PC-3 (cell line): ENCODE data around the gene MPZL3. TPM values are rescaled to one million over a fixed set of nuclear protein-coding genes. Genes with fewer than 3 reads are reported as not detected.

ENCODE experiments used
- ATAC-seq: fragments of 200-7000 bp; cut with Tn5 transposase; 2 replicates; pipeline ENCODE4 v1.9.1; 2020; ENCODE audit warnings: mild to moderate bottlenecking, moderate library complexity
- BruUV-seq: library from RNA; stranded (reverse); fragments of 400-500 nt; replicated peaks from 2 replicates; lab custom pipeline; 2021; lab: Mats Ljungman, UMichigan
- CTCF ChIA-PET: fragments of 300-600 bp; sonication (Branson Sonifier 250); formaldehyde crosslinking; loops from one replicate; lab custom pipeline; 2022; ENCODE audit warnings: antibody characterized with exemption; lab: Charles Lee
- POLR2A ChIA-PET: fragments of 300-600 bp; sonication (Branson Sonifier 250); formaldehyde crosslinking; loops from one replicate; lab custom pipeline; 2022; ENCODE audit warnings: antibody characterized with exemption; ENCODE audit not compliant: unreplicated experiment; lab: Charles Lee
- DNase-seq: peaks from one replicate; pipeline ENCODE4 v3.0.0-alpha.2; 2015
- H2AFZ ChIP-seq: fragments of 300-600 bp; sonication (generic); 2 replicates; pipeline ENCODE4 v1.6.0; 2016; ENCODE audit warnings: antibody characterized with exemption, low read length
- H3F3A ChIP-seq: fragments of 300-600 bp; sonication (generic); one replicate; pipeline ENCODE4 v1.6.0; 2017; ENCODE audit warnings: antibody characterized with exemption, low read length, control low read depth, mild to moderate bottlenecking; ENCODE audit not compliant: unreplicated experiment
- H3K27ac ChIP-seq: fragments of 300-600 bp; sonication (generic); 2 replicates; pipeline ENCODE4 v1.5.1; 2016; ENCODE audit warnings: mild to moderate bottlenecking, low read length
- H3K27me3 ChIP-seq: fragments of 300-600 bp; sonication (generic); 2 replicates; pipeline ENCODE4 v1.6.1; 2016; ENCODE audit warnings: low read length, mixed read lengths
- H3K36me3 ChIP-seq: fragments of 300-600 bp; sonication (generic); 2 replicates; pipeline ENCODE4 v1.6.1; 2016; ENCODE audit warnings: low read depth, mixed run types, low read length, mixed read lengths
- H3K4me1 ChIP-seq: fragments of 300-600 bp; sonication (generic); 2 replicates; pipeline ENCODE4 v1.5.1; 2016; ENCODE audit warnings: low read length; ENCODE audit not compliant: insufficient read depth
- H3K4me2 ChIP-seq: fragments of 300-600 bp; sonication (generic); 2 replicates; pipeline ENCODE4 v1.6.0; 2016; ENCODE audit warnings: low read length
- H3K4me3 ChIP-seq: fragments of 300-600 bp; sonication (generic); 2 replicates; pipeline ENCODE4 v1.5.1; 2016; ENCODE audit warnings: mild to moderate bottlenecking, low read length, mixed read lengths
- H3K79me2 ChIP-seq: fragments of 300-600 bp; sonication (generic); 2 replicates; pipeline ENCODE4 v1.6.1; 2017; ENCODE audit warnings: low read length, mixed read lengths
- H3K9ac ChIP-seq: fragments of 300-600 bp; sonication (generic); 2 replicates; pipeline ENCODE4 v1.6.0; 2016; ENCODE audit warnings: mild to moderate bottlenecking, low read length
- H3K9me2 ChIP-seq: fragments of 300-600 bp; sonication (generic); replicated peaks from 2 replicates; pipeline ENCODE4 v1.6.1; 2016; ENCODE audit warnings: mixed run types, low read length, mixed read lengths
- H3K9me3 ChIP-seq: fragments of 300-600 bp; sonication (generic); 2 replicates; pipeline ENCODE4 v1.6.1; 2016; ENCODE audit warnings: low read length, mixed read lengths
- H4K20me1 ChIP-seq: fragments of 300-600 bp; sonication (generic); 2 replicates; pipeline ENCODE4 v1.6.1; 2016; ENCODE audit warnings: low read length, mixed read lengths
- EZH2 ChIP-seq: fragments of 300-600 bp; sonication (generic); IDR thresholded peaks from one replicate; pipeline ENCODE4 v1.6.1; 2017; ENCODE audit warnings: antibody characterized with exemption, mild to moderate bottlenecking, low read length; ENCODE audit not compliant: unreplicated experiment
- EZH2phosphoT487 ChIP-seq: fragments of 300-600 bp; sonication (generic); IDR thresholded peaks from 2 replicates; pipeline ENCODE4 v1.6.1; 2018; ENCODE audit warnings: mild to moderate bottlenecking, antibody characterized with exemption, low read length, borderline replicate concordance
- intact Hi-C: fragments of 100-400 bp; cut with micrococcal nuclease; formaldehyde crosslinking; loops from 2 replicates; pipeline ENCODE4 v1.9.0; 2023
- total RNA-seq: library from RNA; depleted of rRNA; stranded (reverse); fragments of >200 nt; gene quantifications from 2 replicates; pipeline ENCODE4 v1.2.3, GENCODE V29; 2014
- TF ChIP-seq, protein P1 (sequence below): fragments of 300-600 bp; sonication (generic); conservative IDR thresholded peaks from 2 replicates; pipeline ENCODE4 v1.5.1; 2017; ENCODE audit warnings: antibody characterized with exemption, low read depth, mild to moderate bottlenecking, low read length

The MPZL3 gene
- total RNA-seq, 1 experiment from 2014 or later: 7.0 TPM

DNA sequence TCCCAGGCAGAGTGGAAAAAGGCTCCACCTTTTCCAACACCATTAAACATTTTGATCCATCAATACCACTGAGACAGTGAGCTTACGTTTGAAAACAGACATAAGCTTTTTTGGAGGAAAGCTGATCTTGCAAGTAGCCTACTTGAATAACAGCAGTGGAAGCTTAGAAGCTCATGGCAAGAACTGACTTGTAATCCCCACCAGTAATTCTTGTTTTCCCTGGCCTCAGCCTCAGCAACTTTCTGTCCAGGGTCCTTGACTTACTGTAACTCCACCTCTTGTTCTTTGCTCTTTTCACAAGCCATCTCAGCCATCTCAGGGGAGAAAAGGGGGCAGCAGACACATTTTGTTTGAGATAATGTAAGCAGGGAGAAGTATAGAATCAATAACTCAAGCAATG is 24.3 kb upstream of the MPZL3 start:
- Histone ChIP-seq H3K4me2 (peak overlapping the region; percentile 74), H4K20me1 (no peaks in the 10 kb centered on the region), H3K9me2 (no peaks in the 10 kb centered on the region), H3F3A (no peaks in the 10 kb centered on the region), H3K27me3 (no peaks in the 10 kb centered on the region), H3K4me3 (no peak overlapping the region), H2AFZ (no peak overlapping the region), H3K27ac (peak overlapping the region; percentile 66), H3K9ac (no peak overlapping the region), H3K4me1 (peaks cover 43% of the 10 kb centered on the region), H3K79me2 (no peaks in the 10 kb centered on the region), H3K9me3 (no peaks in the 10 kb centered on the region), H3K36me3 (no peaks in the 10 kb centered on the region)
- no peak for DNase-seq
- ChIA-PET CTCF (interaction anchor here (0.5 to 0.7 kb wide), 2 partner anchors 78 to 96 kb away, joined by 3 to 6 read pairs; no protein-coding TSS in a partner anchor), POLR2A (interaction anchor here (0.5 kb wide), 1 partner anchor 87 kb away, joined by 3 read pairs; no protein-coding TSS in a partner anchor)
- no TSS peak for BruUV-seq
- TF ChIP-seq, protein P1, sequence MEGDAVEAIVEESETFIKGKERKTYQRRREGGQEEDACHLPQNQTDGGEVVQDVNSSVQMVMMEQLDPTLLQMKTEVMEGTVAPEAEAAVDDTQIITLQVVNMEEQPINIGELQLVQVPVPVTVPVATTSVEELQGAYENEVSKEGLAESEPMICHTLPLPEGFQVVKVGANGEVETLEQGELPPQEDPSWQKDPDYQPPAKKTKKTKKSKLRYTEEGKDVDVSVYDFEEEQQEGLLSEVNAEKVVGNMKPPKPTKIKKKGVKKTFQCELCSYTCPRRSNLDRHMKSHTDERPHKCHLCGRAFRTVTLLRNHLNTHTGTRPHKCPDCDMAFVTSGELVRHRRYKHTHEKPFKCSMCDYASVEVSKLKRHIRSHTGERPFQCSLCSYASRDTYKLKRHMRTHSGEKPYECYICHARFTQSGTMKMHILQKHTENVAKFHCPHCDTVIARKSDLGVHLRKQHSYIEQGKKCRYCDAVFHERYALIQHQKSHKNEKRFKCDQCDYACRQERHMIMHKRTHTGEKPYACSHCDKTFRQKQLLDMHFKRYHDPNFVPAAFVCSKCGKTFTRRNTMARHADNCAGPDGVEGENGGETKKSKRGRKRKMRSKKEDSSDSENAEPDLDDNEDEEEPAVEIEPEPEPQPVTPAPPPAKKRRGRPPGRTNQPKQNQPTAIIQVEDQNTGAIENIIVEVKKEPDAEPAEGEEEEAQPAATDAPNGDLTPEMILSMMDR: no peak
- TF ChIP-seq EZH2phosphoT487 (no peak), EZH2 (no peak)
- intact Hi-C loops: no loop called here
- no peak for ATAC-seq

DNA sequence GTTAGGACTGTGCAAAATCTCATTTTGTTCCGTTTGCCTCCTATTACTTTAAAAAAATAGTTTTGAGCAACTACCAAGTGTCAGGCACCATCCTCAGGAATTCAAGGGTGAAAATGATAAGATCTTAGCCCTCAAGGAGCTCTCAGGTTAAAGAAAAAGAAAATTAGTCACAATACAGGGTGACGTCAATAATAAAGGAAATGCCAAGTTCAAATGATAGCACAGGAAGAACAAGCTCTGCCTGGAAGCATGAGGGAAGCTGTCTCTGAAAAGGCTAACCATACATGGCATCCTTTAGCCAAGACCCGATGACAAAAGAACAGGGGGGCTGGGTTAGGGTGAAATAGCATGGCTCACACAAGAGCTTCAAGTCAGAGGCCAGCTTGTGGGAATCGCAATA is 23.0 kb upstream of the MPZL3 start:
- H4K20me1 ChIP-seq: no peaks in the 10 kb centered on the region
- no peaks in the 10 kb centered on the region for H3K9me2 ChIP-seq
- ATAC-seq (peak; percentile 37), DNase-seq (peak; percentile 94)
- H2AFZ ChIP-seq: no peak overlapping the region
- H3F3A ChIP-seq: no peaks in the 10 kb centered on the region
- no peaks in the 10 kb centered on the region for H3K9me3 ChIP-seq
- H3K36me3 ChIP-seq: no peaks in the 10 kb centered on the region
- intact Hi-C loops: no loop called here
- peak overlapping the region; percentile 66 for H3K27ac ChIP-seq
- H3K79me2 ChIP-seq: no peaks in the 10 kb centered on the region
- BruUV-seq: no TSS peak
- H3K4me2 ChIP-seq: peak overlapping the region; percentile 36; the same call in 1 of the 2 replicates
- H3K27me3 ChIP-seq: no peaks in the 10 kb centered on the region
- H3K4me1 ChIP-seq: peaks cover 43% of the 10 kb centered on the region
- TF ChIP-seq EZH2phosphoT487: no peak
- TF ChIP-seq, protein P1: no peak
- TF ChIP-seq EZH2: no peak
- no peak overlapping the region for H3K4me3 ChIP-seq
- ChIA-PET POLR2A (no interaction called here), CTCF (interaction anchor here (0.5 to 0.7 kb wide), 2 partner anchors 25 to 76 kb away, joined by 3 to 5 read pairs; no protein-coding TSS in a partner anchor)
- H3K9ac ChIP-seq: peak overlapping the region; percentile 40; the same call in 1 of the 2 replicates

DNA sequence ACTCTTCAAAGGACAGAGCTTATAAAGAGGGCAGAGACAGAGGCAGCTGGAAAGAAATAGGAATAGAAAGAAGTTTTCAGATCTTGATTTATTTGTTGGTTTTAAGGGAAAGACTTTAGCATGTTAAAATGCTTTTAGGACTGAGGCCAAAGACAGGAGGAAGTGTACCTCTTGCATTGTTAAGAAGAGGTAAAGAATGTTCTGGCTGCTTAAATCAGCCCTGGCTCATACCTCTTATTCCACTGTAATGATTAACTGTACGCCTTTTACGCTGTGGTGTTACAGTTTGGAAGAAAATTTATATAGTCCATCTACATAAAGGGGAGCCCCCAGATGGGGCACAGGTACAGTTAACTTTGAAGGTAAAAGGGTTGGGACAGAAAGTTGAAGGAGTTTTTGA is 22.0 kb upstream of the MPZL3 start:
- TF ChIP-seq, protein P1: no peak
- TF ChIP-seq EZH2phosphoT487 (no peak), EZH2 (no peak)
- peaks cover 43% of the 10 kb centered on the region for H3K4me1 ChIP-seq
- DNase-seq: peak; percentile 20
- no peak overlapping the region for H3K9ac ChIP-seq
- H3K27me3 ChIP-seq: no peaks in the 10 kb centered on the region
- ATAC-seq: peak; percentile 20; the same call in 1 of the 2 replicates
- H3K36me3 ChIP-seq: no peaks in the 10 kb centered on the region
- H3F3A ChIP-seq: no peaks in the 10 kb centered on the region
- no peaks in the 10 kb centered on the region for H3K79me2 ChIP-seq
- POLR2A ChIA-PET: no interaction called here
- intact Hi-C loops: no loop called here
- CTCF ChIA-PET: no interaction called here
- H3K4me3 ChIP-seq: no peak overlapping the region
- BruUV-seq: no TSS peak
- no peaks in the 10 kb centered on the region for H4K20me1 ChIP-seq
- H3K27ac ChIP-seq: no peak overlapping the region
- H3K9me3 ChIP-seq: no peaks in the 10 kb centered on the region
- H2AFZ ChIP-seq: no peak overlapping the region
- no peak overlapping the region for H3K4me2 ChIP-seq
- H3K9me2 ChIP-seq: no peaks in the 10 kb centered on the region
